GM18526 (cell line): Measurements from ENCODE around the gene TBL1XR1.

ENCODE experiments used
- POLR2A ChIP-seq: IDR thresholded peaks from 3 replicates; pipeline ENCODE4 v1.6.1; 2011; ENCODE audit not compliant: insufficient read length; ENCODE audit errors: extremely low read depth

TBL1XR1 gene

GRCh38 chr3:177197041-177197726 lies at the start of gene TBL1XR1:
Gene TBL1XR1, minus strand, starts transcription at chr3:177197482. Its CDS starts 132,505 bp downstream, at chr3:177064977.
- TF ChIP-seq POLR2A, result peak; percentile 29

- no peak for TF ChIP-seq POLR2A
Measured at GRCh38 chr3:177245250-177245649, 48.0 kb upstream of the TBL1XR1 start.

GRCh38 chr3:177244606-177245005 lies 47.3 kb upstream of the TBL1XR1 start:
- no peak for TF ChIP-seq POLR2A

DNA sequence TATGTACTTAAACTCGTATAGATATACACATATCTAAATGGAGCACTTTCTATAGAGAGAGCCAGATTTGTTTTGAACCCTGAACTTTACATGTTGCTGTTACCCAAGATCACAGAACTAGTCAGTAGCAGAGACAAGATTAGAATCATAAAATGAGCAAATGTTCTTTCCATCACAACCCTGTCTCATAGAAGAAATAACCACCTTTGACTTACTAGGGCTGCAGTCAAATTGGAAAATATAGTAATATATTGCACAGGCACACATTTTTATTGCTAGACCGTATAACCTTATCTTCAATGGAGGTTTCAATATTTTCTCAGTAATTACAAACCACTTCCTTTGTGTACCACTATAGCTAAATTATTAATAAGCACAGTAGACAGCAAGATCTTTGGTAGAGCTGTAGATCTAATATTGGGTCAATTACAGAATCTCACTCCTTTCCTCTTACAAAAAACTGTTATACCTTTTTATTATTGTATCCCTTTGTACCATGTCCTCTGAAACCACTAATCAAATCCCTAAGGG lies 41.5 kb upstream of the TBL1XR1 start:
- no peak for TF ChIP-seq POLR2A

- TF ChIP-seq POLR2A, result no peak
Measured at GRCh38 chr3:177237206-177237605, 39.9 kb upstream of the TBL1XR1 start.

DNA sequence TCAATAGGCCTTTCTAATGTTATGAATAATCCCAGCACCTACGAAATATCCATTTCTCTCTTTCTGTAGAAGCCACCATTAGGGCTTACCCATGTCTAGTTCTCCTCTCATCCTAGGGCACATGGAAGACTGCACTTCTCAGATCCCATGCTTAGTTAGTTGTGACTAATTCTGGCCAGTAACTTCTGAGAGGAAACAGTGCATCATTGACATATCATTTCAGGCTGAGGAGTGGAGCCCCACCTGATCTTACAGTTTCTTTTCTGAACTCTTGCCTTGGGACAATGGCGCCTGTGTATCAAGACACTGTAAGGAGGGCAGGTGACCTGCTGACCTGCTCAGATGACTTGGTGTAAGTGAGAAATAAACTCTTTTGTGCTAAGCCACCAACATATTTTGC lies 39.4 kb upstream of the TBL1XR1 start:
- TF ChIP-seq POLR2A, result no peak

- TF ChIP-seq POLR2A, result no peak
Measured at GRCh38 chr3:177234121-177234520, 36.8 kb upstream of the TBL1XR1 start.

GRCh38 chr3:177231242-177231641 lies 34.0 kb upstream of the TBL1XR1 start:
- no peak for TF ChIP-seq POLR2A

- no peak for TF ChIP-seq POLR2A
Measured at GRCh38 chr3:177230641-177231040, 33.4 kb upstream of the TBL1XR1 start.

DNA sequence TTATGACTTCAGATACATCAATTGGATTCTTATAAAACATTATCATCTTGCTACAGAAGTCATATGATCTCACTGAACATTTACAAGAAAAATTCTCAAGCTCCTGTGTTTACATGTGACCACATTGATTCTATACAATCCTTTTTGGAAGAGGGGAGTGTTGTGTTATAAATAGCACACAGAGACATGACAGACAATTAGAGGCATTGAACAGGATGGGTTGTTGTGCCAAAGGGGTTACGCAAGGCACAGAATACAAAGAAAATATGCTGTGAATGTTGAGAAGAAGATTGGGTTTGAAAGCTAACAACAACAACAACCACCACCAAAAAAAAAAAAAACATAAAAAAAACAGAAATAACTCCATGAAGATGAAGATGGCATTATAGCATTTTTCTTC lies 32.5 kb upstream of the TBL1XR1 start:
- no peak for TF ChIP-seq POLR2A

DNA sequence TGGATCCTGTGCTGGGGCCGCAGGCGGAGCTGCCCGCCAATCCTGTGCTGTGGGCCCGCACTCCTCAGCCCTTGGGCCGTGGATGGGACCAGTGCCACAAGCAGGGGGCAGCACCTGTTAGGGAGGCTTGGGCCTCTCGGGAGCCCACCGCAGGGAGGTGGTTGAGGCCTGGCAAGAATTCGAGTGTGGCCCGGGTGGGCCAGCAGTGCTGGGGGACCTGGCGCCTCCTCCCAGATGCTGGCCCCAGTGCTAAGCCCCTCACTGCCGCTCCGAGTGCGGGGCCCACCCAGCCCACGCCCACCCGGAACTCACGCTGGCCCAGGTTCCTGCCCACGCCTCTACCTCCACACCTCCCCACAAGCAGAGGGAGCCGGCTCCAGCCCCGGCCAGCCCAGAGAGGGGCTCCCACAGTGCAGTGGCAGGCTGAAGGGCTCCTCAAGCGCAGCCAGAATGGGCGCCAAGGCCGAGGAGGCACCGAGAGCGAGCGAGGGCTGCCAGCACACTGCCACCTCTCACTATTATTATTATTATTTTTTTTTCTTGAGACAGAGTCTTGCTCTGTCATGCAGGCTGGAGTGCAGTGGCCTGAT lies 31.4 kb upstream of the TBL1XR1 start:
- TF ChIP-seq POLR2A, result no peak

- TF ChIP-seq POLR2A, result no peak
Measured at GRCh38 chr3:177224414-177224813, 27.1 kb upstream of the TBL1XR1 start.

- TF ChIP-seq POLR2A, result no peak
Measured at GRCh38 chr3:177221744-177222143, 24.5 kb upstream of the TBL1XR1 start.

DNA sequence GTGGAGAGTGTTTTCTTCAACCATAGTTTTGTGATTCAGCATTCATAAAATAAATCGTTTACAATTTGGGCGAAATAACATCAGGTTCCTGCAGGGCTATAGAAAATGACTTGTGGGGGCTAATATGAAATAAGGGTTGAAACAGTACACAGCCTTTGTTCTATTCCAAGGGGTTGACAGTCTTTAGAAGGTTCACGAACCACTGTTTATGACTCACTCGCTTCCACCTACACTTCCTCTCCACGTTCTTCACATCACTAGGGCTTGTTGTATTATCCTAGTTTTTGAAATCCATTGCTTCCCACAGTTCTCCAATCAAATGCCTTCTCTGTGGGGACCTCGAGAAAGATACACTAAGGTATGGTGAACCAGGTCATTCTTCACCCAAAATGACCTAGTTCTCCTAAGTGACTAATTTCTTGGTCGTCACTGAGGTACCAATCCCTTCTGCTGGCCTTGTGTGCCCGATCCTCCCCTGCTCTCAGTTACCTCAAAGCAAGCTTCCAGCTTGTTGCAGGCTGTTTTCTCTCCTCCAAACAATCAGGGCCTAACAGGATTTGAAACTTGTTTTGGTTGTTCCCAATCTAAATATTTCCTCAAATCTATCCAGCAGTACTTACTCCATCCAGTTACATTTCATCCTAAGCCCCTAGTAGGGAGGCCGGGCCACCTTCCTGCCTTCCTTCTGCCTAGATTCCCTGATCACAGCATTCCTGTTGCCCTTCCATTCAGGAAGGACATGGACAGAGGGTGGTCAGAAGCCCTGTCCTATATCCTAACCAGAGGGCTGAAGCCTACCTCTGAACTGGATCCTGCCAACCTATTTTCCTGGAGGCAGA lies 23.1 kb upstream of the TBL1XR1 start:
- TF ChIP-seq POLR2A, result no peak

GRCh38 chr3:177213801-177214535 lies 16.7 kb upstream of the TBL1XR1 start:
- TF ChIP-seq POLR2A, result no peak
